Dermis blood vessel endothelial cell (primary cell): ENCODE data around the gene NOG. TPM values are rescaled to one million over a fixed set of nuclear protein-coding genes. Genes with fewer than 3 reads are reported as not detected.

Experiments
- DNase-seq: peaks from one replicate; pipeline ENCODE4 v3.0.0; 2010
- total RNA-seq: library from RNA; depleted of rRNA; stranded (reverse); fragments of >200 nt; gene quantifications from 2 replicates; pipeline ENCODE4 v1.2.3, GENCODE V29; 2014

NOG gene
- total RNA-seq, 1 donor from 2014 or later = 1.2 TPM

- DNase-seq = no peak
Observed at GRCh38 chr17:56638591-56639051, 45.1 kb downstream of the NOG start.

GRCh38 chr17:56639517-56639916 is 46.0 kb downstream of the NOG start:
- no peak for DNase-seq

- no peak for DNase-seq
Observed at GRCh38 chr17:56640116-56640515, 46.6 kb downstream of the NOG start.

- no peak for DNase-seq
Observed at GRCh38 chr17:56641373-56641772, 47.9 kb downstream of the NOG start.

GRCh38 chr17:56641894-56642293 is 48.4 kb downstream of the NOG start:
- no peak for DNase-seq

- DNase-seq = no peak
Observed at GRCh38 chr17:56642424-56642823, 48.9 kb downstream of the NOG start.

Other genes with a start within 250 kb of the NOG start
- 3.2 and 4.1 TPM in 2 replicates for gene C17orf67, start 240.2 kb downstream of the NOG start, total RNA-seq
- 13.0 and 17.9 TPM in 2 replicates for gene DGKE, start 240.5 kb downstream of the NOG start, total RNA-seq